ENCODE measurements around the gene PFKM.

Gene PFKM

GRCh38 chr12:48189331-48190125 lies 70.4 kb downstream of the PFKM start:
- DNase-seq = peak; percentile 88

GRCh38 chr12:48191096-48191495 lies 71.9 kb downstream of the PFKM start:
- no peak for DNase-seq

- DNase-seq = no peak
These were observed 73.7 kb downstream of the PFKM start for GRCh38 chr12:48192861-48193260.

DNA sequence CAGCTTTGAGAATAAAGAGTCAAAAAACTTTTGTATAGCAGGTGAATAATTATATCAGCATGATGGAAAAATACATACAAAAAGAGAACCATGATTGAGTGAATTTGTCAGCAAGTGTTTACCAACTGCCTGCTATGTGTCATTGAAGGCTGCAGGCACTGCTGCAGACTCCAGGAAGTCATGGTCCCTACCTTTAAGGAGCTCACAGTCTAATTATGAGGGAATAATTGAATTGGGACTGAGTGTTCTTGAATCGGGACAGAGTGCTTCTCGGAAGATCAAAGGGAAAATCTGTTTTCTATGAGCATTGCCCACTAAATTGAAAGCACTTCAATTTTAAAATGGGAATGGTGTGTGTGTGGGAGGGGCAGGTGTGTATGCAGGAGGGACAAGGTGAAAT lies 74.5 kb downstream of the PFKM start:
- DNase-seq = no peak

DNA sequence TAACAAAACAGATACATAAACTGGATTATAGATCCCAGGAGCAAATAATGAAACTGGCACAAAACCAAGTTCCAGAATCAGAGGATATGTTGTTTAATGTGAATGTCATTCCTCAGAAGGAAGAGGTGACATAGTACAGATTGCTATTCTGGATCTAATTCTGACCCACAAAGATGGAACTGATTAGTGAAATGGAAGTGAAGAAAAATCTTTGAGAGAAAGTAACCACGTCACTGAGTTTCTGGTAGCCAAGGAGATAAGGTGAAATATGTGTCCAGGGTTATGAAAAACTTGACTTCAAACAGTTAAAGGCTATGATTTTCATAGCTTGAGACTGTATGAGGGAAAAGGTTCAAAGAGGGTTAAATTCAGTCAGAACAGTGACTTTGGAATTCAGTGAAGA lies 75.6 kb downstream of the PFKM start:
- no peak for DNase-seq
